ENCODE measurements around the gene PRKACA.

DNA sequence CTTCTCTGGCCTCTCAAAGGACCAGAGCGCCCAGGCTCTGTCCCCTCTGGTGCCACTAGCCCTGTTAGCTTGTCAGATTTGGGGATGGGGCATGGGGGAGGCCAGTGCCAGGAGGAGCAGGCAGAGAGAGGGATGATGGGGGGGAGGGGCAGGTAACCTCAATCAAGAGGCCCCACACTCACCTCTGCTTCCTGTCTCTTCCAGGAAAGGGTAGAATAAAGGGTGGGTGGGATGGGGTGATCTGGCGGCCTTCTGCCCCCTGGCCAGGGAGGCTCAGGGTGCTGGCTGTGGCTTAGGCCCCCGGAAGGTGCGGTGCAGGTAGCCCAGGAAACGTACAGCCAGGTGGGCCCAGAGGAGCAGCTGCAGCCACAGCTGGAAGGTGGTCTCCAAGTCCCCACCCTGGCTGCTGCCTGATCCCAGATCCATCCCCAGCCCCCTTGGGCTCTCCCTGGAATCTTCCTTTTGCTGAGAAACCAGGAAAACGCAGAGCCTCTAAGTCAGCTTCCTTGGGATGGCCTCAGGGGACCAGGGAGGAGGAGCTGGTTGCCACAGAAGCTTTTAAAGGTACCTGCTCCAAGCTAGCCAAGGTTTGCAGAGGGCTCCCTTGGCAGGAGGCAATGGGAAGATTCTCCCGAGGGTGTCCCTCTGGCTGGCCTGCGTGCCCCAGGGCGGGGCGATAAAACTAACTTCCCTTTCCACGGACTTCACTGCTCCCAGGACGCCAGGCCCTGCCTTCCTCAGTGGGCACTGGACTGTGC, 5.3 kb downstream of the PRKACA start:
- no peak for TF ChIP-seq EZH2 (IDR thresholded peaks at IDR 0.05)
- TF ChIP-seq, protein P1, sequence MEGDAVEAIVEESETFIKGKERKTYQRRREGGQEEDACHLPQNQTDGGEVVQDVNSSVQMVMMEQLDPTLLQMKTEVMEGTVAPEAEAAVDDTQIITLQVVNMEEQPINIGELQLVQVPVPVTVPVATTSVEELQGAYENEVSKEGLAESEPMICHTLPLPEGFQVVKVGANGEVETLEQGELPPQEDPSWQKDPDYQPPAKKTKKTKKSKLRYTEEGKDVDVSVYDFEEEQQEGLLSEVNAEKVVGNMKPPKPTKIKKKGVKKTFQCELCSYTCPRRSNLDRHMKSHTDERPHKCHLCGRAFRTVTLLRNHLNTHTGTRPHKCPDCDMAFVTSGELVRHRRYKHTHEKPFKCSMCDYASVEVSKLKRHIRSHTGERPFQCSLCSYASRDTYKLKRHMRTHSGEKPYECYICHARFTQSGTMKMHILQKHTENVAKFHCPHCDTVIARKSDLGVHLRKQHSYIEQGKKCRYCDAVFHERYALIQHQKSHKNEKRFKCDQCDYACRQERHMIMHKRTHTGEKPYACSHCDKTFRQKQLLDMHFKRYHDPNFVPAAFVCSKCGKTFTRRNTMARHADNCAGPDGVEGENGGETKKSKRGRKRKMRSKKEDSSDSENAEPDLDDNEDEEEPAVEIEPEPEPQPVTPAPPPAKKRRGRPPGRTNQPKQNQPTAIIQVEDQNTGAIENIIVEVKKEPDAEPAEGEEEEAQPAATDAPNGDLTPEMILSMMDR (IDR thresholded peaks at IDR 0.05): no peak
